GM18505 (cell line): ENCODE results near the gene MOB3B.

Experiments used
- ATAC-seq: cut with Tn5 transposase; IDR thresholded peaks from one replicate; pipeline ENCODE4 v1.9.1; 2021; ENCODE audit not compliant: unreplicated experiment
- POLR2A ChIP-seq: IDR thresholded peaks from 4 replicates; pipeline ENCODE4 v1.6.1; 2011; ENCODE audit warnings: borderline replicate concordance; ENCODE audit not compliant: insufficient read depth, insufficient read length; ENCODE audit errors: extremely low read depth

MOB3B gene

DNA sequence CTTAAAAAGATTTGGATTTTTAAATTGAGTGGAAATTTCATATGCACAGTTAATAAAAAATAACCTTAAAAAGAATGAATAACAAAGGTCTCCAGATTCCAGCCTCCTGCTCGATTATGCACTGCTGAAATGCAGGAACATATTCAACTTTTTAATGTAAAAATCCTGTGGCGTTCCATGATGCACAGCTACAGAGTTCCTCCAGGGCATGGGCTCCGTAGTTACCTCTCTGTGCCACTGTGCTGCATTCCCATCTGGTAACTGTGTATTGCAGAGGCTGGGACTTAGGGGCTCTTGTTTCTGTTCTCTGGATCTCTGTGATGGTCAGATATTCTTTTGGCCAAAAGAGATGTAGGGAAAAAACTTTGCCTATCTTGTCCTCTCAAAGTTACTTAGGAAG, 201.1 kb downstream of the MOB3B start:
- TF ChIP-seq POLR2A, result no peak
- no peak for ATAC-seq

DNA sequence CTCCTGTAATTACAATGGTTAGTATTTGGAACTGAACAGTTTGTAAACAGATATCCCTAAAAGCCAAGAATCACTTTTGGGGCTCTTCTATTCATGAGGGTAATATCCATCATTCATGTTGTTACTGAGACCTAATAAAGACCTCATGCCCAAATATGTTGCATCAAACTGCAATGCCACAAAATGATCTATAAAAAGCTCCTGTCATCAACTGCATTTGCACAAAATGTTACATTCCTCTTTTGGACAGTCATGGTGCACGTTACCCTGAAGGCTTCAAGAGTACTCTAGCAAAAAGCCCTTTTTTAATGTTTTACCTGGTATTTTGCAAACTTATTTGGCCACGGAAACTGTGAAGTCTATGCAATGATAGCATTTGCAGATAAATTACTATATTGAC, 218.4 kb downstream of the MOB3B start:
- ATAC-seq, result no peak
- no peak for TF ChIP-seq POLR2A

DNA sequence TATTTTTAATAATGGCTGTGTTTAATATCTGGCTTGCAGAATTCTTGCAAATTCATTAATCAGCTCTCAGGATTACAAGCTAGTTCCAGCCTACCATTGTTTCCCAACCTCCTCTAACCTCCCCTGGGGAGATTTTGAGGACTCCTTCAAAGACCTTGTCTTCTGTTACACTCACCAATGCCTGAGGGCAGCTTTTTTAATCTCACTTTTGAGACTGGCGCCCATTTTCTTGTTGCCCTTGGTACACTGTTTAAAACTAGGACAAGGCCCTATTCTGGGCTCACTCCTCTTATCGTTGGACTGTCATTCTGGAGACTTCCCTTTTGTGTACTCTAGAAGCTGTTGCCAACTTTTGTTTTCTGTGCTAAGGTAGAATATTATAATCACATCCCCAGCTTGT, 219.0 kb downstream of the MOB3B start:
- ATAC-seq, result no peak
- TF ChIP-seq POLR2A, result no peak

DNA sequence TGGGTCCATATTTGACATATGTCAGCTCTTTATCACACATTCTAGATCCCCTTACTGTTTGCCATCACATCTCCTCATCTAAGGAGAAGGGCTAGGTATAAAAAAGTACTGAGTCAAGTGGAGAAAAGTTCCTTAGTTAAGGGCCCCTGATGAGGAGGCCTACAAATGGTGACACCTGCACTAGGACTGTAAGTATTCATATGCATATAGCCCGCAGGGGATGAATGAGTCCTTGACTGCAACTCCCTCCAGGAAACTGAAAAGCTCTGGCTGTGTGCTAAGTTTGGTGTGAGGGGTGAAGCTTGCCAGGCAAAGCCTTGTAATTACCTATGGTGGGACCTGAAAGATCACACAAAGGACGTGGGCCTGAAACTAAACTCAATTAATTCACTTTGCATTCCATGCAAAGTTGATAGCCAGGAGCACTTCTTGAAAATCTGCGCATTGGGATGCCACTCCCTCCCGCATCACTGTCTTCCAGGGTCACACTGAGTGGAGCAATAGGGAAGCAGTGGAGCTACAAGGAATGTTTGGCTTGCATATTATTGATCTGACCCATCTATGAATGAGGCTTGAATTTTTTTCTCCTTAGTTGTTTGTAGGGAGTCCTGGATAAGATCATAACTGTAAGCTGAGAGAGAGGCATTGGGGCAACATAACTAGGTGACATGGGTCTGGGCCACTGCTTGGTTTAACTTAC, 220.8 kb downstream of the MOB3B start:
- ATAC-seq, result no peak
- no peak for TF ChIP-seq POLR2A

DNA sequence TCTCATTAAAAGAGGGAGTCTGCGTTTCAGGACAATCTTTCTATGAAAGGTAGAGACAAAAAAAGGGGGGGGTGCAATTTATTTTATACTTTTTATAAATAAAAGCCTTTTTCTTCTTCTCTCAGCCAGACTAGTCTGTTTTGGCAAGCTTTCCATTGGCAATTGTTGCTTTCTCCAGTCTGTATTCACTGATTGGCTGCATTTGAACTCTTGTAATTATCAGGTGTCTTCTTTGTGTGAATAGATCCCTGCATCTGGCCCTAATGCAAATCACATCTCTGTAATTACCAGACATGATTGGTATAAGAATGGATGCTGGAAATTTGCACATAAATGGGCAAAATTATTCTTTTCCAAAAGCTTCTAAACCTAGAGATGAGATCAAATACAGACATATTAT, 225.1 kb downstream of the MOB3B start:
- no peak for ATAC-seq
- no peak for TF ChIP-seq POLR2A

DNA sequence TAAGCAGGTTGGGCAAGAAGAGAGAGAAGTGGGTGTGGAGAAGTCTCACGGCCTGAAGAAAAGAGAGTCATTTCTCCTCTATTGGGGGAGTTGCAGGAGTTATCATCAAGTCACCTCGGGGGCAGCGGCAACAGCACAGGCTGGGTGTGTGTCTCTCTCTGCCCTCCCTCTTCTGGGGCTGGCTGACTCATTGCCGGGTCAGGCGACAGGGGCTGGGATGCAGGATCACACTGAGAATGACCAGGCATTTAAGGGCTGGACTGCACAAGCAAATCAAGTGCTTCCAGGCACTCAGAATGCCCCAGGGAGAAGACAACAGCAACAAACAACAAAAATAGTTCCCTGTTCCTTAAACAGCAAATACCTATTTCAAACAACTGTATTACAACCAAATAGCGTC, 226.4 kb downstream of the MOB3B start:
- no peak for ATAC-seq

DNA sequence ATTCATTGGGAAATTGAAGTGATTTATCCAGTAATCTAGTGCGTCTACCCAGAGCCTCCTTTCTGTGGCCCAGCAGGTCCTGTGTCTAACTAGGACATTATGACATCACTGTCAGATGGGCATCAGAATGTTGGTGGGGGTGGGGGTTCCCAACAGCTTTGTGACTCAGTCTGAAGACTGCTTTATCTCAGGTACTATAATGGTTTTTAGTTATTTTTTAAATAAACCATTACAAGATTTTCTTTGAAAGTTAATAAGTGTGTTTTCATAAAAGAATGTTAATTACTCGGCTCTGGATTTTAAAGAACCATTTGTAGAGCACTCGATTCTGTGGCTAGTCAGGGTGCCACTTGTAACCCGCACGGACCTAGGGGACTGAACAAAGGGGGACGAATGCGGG, 232.6 kb downstream of the MOB3B start, which contains the start of gene EQTN:
EQTN (minus strand) TSS at position 101 of the 400 bp plus-strand sequence; CDS start at position 6, 95 bp downstream.
- TF ChIP-seq POLR2A, result no peak
- ATAC-seq, result no peak

More for the DNA sequence above, 226.4 kb downstream of the MOB3B start:
- TF ChIP-seq POLR2A, result no peak

DNA sequence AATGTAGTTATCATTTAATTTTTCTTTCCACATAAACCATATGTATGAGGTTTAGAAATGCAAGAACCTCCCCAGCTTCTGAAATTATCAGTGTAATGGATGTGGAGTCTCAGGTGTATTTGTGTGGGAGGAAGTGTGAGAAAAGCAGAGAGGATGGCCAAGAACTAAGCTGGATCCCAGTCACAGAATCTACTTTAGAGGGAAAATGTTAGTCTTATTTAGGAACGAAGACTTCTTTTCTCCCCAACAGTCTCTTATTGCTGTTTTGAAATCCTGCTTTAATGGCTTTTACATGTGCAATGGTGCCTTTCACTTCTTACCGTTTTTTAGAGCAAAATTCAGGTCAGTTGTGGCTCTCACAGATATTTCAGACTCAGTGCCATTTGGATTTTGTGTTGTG, 235.6 kb downstream of the MOB3B start:
- no peak for ATAC-seq
- TF ChIP-seq POLR2A, result no peak

DNA sequence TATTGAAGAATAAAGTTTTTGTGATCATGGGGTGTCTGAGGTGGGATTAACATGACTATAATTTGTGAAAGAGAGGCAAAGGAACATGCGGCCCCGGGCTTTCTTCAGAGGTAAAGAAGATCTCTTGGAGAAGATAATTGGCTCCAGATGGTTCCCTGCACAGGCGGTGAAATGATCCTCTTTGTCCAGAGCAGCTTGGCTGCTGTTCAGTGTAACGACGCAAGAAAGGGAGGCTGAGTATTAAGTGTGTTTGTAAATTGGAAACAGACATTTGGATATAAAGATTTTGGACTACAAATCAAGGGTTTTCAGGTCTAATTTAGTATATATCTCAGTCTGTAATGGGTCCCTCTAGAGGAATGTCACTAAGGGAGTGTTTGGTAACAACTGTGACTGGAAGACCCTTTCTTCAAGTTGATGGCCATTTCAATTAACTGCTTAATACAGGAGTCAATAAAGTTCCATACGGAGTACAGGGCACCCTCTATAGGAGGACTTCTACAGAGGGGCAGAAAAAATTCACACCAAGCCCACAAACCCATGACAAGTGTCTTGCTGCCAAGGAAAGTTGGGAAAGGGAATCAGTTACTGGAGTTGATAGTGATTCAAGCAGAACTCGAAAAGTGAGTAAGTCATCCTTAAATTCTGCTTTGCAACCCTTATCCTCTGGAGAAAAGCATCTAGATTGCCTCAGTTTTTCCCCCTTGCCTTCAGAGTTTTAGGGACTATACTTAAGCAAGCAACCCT, 236.8 kb downstream of the MOB3B start:
- TF ChIP-seq POLR2A, result no peak
- no peak for ATAC-seq

DNA sequence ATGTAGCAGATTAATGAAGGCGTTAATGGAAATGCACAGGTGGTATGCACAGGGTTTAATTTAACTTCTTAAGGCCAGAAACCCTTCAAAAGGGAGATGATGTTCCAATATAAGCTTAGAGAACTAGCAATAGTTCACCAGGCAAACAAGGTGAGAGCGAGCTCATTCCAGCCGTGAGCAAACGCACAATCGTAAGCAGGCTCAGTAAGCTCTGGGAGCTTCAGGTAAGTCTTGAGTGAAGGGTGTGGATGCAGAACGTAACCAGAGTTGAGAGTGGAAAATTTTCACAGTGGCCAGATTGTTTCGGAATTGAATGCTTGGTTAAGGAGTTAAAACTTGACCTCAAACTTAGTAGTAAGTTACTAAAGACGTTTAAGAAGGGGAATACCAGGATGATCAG, 238.3 kb downstream of the MOB3B start:
- no peak for ATAC-seq
- no peak for TF ChIP-seq POLR2A

DNA sequence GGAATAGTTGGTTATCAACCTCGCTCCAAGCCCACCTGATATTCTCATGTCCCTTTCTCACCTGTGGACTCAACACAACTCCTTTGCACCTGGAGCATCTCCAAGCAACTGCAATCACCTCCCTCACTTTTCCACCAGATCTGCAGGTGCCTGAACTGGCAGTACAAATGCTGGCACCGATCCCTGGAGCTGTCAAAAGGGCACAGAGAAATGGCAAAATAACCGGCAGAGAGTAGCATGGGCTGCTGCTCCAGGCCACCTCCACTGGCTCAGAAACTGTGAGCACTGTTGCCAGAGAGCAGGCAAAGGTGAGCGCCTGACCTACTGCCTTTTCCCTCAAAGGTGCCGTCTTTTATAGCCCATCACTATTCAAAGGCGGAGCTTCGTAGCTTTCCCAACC, 247.3 kb downstream of the MOB3B start:
- ATAC-seq, result no peak
- TF ChIP-seq POLR2A, result no peak

DNA sequence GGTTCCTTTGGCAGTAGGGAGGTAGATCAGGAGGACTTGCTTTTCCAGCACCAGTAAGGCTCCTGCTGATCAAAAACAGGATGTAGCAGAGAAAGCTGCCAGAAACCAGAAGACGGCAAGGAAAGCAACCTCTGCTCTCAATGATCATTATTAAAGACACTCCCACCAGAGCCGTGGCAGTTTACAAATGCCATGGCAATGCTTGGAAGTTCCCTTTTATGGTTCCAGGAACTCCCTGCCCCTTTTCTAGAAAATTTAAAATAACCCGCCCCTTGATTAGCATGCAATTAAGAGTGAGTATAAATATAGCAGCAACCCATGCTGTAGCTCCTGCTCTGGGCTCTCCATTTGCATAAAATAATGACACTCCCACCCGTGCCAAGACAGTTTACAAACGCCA, 248.8 kb downstream of the MOB3B start:
- no peak for ATAC-seq
- no peak for TF ChIP-seq POLR2A

DNA sequence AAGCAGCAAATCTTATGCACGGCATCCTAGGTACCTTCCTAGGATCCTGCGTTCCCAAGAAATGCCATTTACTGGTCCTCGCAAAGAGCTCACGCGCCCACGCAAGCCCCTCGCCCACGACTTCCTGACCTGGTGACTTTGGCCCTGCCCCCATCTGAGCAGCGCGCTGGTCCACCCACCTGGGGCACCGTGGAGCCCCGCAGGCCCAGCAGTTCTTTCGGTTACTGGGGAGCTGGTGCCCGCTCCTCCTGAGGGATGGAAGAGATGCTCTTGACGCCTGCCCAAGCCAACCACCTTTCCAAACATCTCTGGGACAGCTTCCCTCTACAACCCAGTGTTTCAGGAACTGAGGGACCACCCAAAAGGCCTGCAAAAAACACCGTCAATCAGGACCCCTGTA, 249.4 kb downstream of the MOB3B start:
- ATAC-seq, result no peak
- TF ChIP-seq POLR2A, result no peak

DNA sequence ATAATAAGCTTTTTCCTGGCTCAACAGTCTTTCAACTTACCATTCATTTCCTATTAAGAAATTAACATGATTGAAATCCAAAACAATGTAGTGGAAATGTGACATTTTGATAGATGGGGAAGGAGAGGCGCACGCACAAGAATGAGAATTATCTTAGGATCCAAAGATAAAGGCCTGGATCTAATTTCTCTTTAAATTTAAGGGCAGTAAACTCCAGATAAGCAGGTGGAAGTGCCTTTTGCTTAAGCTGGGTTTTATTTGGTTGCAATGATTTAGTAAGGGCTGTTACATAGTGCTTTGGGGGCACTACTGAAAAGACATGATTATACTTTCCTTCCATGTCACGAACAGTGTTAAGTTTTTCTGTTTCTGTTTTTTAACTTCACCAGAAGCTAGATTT, 250.0 kb downstream of the MOB3B start:
- no peak for TF ChIP-seq POLR2A
- no peak for ATAC-seq
